DMS79 (cell line): ENCODE results near the gene SLC35G2.
"Not testable (repeated sequence)": the region's sequence is repeated elsewhere in the genome, so short reads cannot be mapped to it uniquely, and the experiment has no call there.

ENCODE experiments used
- DNase-seq: peaks from one replicate; lab custom pipeline; 2025; lab: John Stamatoyannopoulos, UW

The SLC35G2 gene

GRCh38 chr3:136885357-136886213 lies 66.7 kb downstream of the SLC35G2 start:
- no peak for DNase-seq

- DNase-seq: no peak
These were observed 71.0 kb downstream of the SLC35G2 start for GRCh38 chr3:136889947-136890346.

- DNase-seq: no peak
These were observed 73.3 kb downstream of the SLC35G2 start for GRCh38 chr3:136891934-136892855.

- DNase-seq: no peak
These were observed 75.0 kb downstream of the SLC35G2 start for GRCh38 chr3:136893848-136894443.

GRCh38 chr3:136897171-136897570 lies 78.2 kb downstream of the SLC35G2 start:
- not testable (repeated sequence) for DNase-seq

- DNase-seq: peak; percentile 84
These were observed 79.6 kb downstream of the SLC35G2 start for GRCh38 chr3:136898549-136898948.

GRCh38 chr3:136898954-136899353 lies 80.0 kb downstream of the SLC35G2 start:
- no peak for DNase-seq

- no peak for DNase-seq
These were observed 80.8 kb downstream of the SLC35G2 start for GRCh38 chr3:136899622-136900158.

GRCh38 chr3:136900694-136901093 lies 81.8 kb downstream of the SLC35G2 start:
- not testable (repeated sequence) for DNase-seq

- DNase-seq: no peak
These were observed 82.5 kb downstream of the SLC35G2 start for GRCh38 chr3:136901391-136901790.

GRCh38 chr3:136902530-136902929 lies 83.6 kb downstream of the SLC35G2 start:
- not testable (repeated sequence) for DNase-seq

- DNase-seq: no peak
These were observed 85.0 kb downstream of the SLC35G2 start for GRCh38 chr3:136903899-136904298.

GRCh38 chr3:136904746-136905145 lies 85.8 kb downstream of the SLC35G2 start:
- DNase-seq: no peak
